HL-60 (cell line): ENCODE data around the gene MCU.

ENCODE experiments used
- DNase-seq, 2 experiments: peaks; one replicate each; pipeline ENCODE4 v3.0.0-alpha.2; 2010 to 2020; ENCODE audit warnings: low read depth in 1 of 2, low spot score in 1 of 2
- H3K27ac ChIP-seq: fragments of 250-450 bp; sonication (Bioruptor Pico); replicated peaks from 2 replicates; pipeline ENCODE4 v1.5.1; 2020; ENCODE audit warnings: mild to moderate bottlenecking, moderate library complexity
- H3K27me3 ChIP-seq: fragments of 250-450 bp; sonication (Bioruptor Pico); 2 replicates; pipeline ENCODE4 v1.5.1; 2021; ENCODE audit warnings: mild to moderate bottlenecking, moderate library complexity; ENCODE audit not compliant: insufficient read depth, poor library complexity, severe bottlenecking
- H3K4me3 ChIP-seq: replicated peaks from 2 replicates; pipeline ENCODE4 v1.5.1; 2011; ENCODE audit warnings: mild to moderate bottlenecking, control low read depth, low read length; ENCODE audit not compliant: insufficient read depth
- GABPA ChIP-seq: IDR thresholded peaks from 2 replicates; pipeline ENCODE4 v1.6.1; 2012; ENCODE audit warnings: low read depth
- POLR2AphosphoS5 ChIP-seq: IDR thresholded peaks from 2 replicates; pipeline ENCODE4 v1.6.1; 2012; ENCODE audit warnings: low read depth
- REST ChIP-seq: IDR thresholded peaks from 2 replicates; pipeline ENCODE4 v1.6.1; 2012; ENCODE audit warnings: low read depth; ENCODE audit not compliant: insufficient replicate concordance
- SPI1 ChIP-seq: IDR thresholded peaks from 2 replicates; pipeline ENCODE4 v1.6.1; 2012; ENCODE audit warnings: low read depth, mild to moderate bottlenecking, borderline replicate concordance
- TF ChIP-seq, protein P1 (sequence below): IDR thresholded peaks from one replicate; pipeline ENCODE4 v1.5.1; 2011; ENCODE audit warnings: low read length, control low read depth, inconsistent platforms; ENCODE audit not compliant: insufficient read depth

MCU gene

DNA sequence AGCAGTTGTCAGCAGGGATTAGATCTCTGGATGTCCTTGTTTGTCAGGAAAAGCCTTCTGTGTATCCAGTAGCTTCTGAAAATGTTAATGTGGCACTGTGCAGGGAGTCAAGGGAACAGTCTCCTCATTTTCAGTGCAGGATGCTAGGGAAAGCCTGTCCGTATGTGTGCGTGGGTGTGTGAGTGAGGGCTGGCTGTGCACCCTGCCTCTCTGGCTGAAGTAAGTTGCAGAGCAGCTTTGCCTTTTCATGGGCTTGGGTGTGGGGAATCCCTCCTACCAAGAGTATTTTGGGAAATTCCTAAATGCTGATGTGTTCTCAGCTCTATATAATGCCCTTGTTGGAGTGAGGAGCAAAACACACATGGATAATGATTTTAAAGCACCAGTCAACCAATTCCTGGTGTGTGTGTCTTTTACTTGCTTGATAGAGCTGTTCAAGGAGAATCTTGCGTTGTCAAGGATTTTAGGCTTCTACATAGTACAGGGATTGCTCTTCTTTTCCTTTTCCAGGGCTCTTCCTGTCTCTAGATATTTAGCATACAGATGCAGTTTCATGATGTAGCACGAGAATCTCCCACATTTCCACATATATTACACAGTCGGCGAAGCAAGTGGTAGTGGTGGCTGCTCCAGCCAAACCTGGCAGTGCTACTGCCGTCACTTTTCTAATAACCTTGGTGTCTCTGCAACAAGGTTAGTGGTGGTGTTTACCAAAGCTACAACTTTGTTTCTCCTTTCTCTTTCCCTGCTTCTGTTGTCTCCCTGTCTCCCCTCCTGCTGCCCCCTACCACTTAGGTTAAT is 92.8 kb downstream of the MCU start:
- no peak overlapping the region for H3K27ac ChIP-seq
- H3K4me3 ChIP-seq = no peak overlapping the region
- no peaks in the 10 kb centered on the region for H3K27me3 ChIP-seq
- no peak for DNase-seq
- TF ChIP-seq REST = no peak
- no peak for TF ChIP-seq POLR2AphosphoS5
- TF ChIP-seq, protein P1, sequence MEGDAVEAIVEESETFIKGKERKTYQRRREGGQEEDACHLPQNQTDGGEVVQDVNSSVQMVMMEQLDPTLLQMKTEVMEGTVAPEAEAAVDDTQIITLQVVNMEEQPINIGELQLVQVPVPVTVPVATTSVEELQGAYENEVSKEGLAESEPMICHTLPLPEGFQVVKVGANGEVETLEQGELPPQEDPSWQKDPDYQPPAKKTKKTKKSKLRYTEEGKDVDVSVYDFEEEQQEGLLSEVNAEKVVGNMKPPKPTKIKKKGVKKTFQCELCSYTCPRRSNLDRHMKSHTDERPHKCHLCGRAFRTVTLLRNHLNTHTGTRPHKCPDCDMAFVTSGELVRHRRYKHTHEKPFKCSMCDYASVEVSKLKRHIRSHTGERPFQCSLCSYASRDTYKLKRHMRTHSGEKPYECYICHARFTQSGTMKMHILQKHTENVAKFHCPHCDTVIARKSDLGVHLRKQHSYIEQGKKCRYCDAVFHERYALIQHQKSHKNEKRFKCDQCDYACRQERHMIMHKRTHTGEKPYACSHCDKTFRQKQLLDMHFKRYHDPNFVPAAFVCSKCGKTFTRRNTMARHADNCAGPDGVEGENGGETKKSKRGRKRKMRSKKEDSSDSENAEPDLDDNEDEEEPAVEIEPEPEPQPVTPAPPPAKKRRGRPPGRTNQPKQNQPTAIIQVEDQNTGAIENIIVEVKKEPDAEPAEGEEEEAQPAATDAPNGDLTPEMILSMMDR = no peak
- TF ChIP-seq GABPA = no peak
- no peak for TF ChIP-seq SPI1

DNA sequence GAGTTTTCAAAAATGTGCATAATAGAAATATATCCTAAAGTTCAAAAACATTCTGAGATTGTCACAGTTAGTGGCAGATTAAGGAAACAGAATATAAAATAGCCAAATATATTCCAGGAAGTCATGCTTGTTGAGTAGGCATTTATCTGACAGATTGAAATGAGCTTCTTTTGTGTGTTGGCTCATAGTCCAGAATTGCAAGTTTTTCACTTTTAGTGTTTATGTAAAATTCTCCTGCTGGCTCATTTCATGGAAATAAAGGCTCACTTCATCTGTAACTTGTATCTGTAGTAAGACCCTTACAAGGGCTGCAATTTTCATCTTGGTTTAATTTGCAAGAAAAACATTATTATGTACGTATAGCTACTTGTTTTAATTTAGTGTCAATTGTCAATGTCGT is 93.5 kb downstream of the MCU start:
- no peak for TF ChIP-seq REST
- no peak for TF ChIP-seq SPI1
- TF ChIP-seq GABPA = no peak
- no peak for TF ChIP-seq POLR2AphosphoS5
- TF ChIP-seq, protein P1 = no peak
- Histone ChIP-seq H3K27ac (no peak overlapping the region), H3K4me3 (no peak overlapping the region), H3K27me3 (no peaks in the 10 kb centered on the region)
- no peak for DNase-seq

DNA sequence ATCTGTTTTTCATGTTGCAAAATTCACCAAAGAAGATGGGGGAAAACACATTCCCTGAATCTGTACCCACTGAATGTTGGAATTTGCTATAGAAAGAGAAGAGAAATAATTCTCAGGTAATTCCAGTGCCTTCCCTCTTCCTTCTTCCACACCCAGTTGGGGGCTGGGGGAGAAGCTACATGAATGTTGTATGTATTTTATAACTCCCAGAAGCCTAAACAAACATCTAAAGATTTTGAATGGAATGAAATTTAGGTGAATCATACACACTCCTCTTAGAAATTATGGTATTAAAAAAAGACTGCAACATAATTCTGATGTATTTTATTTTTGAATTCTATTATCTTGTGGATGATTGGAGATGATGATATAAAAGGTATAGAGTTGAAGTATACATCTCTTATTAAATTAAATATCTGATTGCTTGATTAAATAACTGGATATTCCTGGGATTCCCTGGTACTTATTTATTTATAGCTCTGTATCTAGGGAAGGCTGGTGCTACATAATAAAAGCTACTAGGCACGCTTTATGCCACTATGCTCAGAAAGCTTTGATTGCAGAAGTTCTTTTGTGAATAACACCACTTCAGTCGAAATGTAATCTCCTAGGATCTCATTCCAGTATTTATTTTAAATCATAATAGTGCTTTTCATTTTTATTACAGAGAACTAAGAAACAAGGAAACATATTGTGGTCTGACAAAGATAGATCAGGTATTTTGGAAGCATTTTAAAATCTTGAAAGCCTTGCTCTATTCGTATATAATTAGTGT is 98.5 kb downstream of the MCU start:
- H3K4me3 ChIP-seq = no peak overlapping the region
- no peaks in the 10 kb centered on the region for H3K27me3 ChIP-seq
- no peak for DNase-seq
- TF ChIP-seq GABPA (no peak), POLR2AphosphoS5 (no peak), REST (no peak), SPI1 (no peak)
- TF ChIP-seq, protein P1 = no peak
- no peak overlapping the region for H3K27ac ChIP-seq
